ENCODE data around the gene MSRB3.

DNA sequence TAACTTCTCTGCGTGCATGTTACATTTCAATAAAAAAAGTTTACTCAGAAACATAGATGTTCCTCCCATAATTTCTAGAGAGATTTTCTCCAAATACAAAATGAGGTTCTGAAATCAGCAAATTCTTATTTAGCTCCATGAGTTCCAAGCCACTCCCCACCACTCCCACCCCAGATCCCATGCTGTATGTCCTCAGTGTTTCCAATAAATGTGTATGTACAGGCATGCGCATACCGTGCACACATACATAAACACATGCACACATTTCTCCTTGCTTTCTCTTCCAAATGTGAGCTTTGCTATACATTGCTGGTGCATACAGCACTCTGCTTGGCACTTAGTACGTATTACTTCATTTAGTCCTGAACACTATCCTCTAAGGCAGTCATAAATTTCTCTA, 209.7 kb downstream of the MSRB3 start:
- TF ChIP-seq, protein P1, sequence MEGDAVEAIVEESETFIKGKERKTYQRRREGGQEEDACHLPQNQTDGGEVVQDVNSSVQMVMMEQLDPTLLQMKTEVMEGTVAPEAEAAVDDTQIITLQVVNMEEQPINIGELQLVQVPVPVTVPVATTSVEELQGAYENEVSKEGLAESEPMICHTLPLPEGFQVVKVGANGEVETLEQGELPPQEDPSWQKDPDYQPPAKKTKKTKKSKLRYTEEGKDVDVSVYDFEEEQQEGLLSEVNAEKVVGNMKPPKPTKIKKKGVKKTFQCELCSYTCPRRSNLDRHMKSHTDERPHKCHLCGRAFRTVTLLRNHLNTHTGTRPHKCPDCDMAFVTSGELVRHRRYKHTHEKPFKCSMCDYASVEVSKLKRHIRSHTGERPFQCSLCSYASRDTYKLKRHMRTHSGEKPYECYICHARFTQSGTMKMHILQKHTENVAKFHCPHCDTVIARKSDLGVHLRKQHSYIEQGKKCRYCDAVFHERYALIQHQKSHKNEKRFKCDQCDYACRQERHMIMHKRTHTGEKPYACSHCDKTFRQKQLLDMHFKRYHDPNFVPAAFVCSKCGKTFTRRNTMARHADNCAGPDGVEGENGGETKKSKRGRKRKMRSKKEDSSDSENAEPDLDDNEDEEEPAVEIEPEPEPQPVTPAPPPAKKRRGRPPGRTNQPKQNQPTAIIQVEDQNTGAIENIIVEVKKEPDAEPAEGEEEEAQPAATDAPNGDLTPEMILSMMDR (IDR thresholded peaks at IDR 0.05): no peak
- no peak for TF ChIP-seq POLR2A (IDR thresholded peaks at IDR 0.05)
